Body of pancreas (tissue), 4 donors: ENCODE results near the gene RBM19.

Experiments
- CTCF ChIP-seq, 7 experiments: fragments of 450-650 bp in 4 of 7; fragments of 200-600 bp in 3 of 7; sonication (generic) in 3 of 7; IDR thresholded peaks; one replicate each; pipeline ENCODE4 v1.5.1; 2016 to 2019; ENCODE audit warnings: antibody characterized with exemption in 7 of 7
- POLR2A ChIP-seq, 3 donors: fragments of 450-650 bp; IDR thresholded peaks; one replicate each; pipeline ENCODE4 v1.6.1; 2016; ENCODE audit warnings: antibody characterized with exemption in 3 of 3, mild to moderate bottlenecking in 2 of 3

- TF ChIP-seq POLR2A (IDR thresholded peaks at IDR 0.05) (no peak), CTCF (IDR thresholded peaks at IDR 0.05) (no peak)
Observed at GRCh38 chr12:113798552-113798951, 167.6 kb downstream of the RBM19 start.
